ENCODE data around the gene CD72.
A peak's percentile ranks its signal among the peaks of the same experiment; 100 is the strongest.
"Not testable (repeated sequence)": the region's sequence is repeated elsewhere in the genome, so short reads cannot be mapped to it uniquely, and the experiment has no call there.

CD72 gene

DNA sequence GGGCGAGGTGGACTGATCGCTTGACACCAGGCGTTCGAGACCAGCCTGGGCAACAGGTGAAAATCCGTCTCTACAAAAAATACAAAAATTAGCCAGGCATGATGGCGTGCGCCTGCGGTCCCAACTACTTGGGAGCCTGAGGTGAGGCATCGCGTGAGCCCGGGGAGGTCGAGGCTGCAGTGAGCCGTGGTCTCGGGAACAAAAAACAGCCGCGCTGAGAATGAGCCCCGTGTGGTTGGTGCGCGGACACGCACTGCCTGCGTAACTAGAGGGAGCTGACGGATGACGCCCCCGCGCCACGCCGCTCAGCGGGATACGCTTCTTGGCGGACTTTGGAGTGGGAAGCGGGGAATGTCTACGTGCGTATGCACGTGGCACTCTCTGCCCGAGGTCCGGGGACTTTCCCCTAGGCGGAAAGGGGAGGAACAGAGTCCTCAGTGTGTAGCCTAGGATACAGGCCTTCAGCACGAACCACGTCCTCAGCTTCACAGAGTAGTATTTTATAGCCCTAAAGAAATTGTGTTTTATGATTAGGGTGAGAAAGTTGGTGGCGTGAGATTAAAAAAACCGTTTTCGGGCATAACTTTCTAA is 39.4 kb upstream of the CD72 start, which contains the start of gene RMRP:
Gene RMRP, minus strand, starts transcription at position 474 of the 591 bp plus-strand sequence.
- Mint-ChIP-seq H3K4me1 (ENCODE audit: low read depth in 2 of 2) (peaks cover 59 to 60% of the 10 kb centered on the region in 2 donors), H3K9me3 (peaks cover 0 to 2% of the 10 kb centered on the region in 2 donors), H3K27ac (peak within 1 kb of the TSS; percentile 100), H3K27me3 (no peaks in the 10 kb centered on the region), H3K36me3 (ENCODE audit: insufficient read depth) (peaks cover 56% of the 10 kb centered on the region), H3K4me3 (peak within 1 kb of the TSS; percentile 91 to 92)
- ATAC-seq (replicated peaks) (peak; percentile 79), DNase-seq (peak; percentile 78 to 81 (median 81))

DNA sequence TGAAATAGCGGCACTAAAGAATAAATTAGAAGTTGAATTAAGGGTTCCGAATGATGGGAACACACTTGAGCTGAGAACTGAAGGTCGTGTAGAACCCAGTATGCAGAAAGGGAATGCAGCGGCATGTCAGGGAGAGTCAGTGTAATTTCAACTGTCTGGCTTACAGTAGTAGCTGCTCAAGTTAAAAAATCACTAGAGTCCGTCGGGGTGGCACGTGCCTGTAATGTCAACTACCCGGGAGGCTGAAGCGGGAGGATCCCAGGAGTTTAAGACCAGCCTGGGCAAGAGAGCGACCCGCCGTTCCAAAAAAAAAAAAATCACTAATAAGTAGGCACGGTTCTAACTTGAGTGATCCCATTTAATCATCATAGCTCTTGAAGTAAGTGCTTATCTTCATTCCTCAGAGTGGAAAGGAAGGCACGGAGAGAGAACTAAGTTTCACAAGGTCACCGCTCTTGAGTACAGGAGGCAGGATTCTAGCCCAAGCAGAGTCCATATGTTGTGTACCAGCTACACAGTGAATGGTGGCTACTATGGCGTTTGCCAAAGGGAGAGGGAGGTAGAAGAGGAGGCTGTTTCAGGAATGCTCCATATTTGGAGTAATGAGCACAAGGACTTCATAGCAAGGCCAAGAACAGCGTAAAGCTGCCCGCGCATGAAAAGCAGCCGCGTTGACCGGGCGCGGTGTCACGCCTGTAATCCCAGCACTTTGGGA is 38.8 kb upstream of the CD72 start:
- H3K36me3 Mint-ChIP-seq (ENCODE audit: insufficient read depth): peaks cover 55% of the 10 kb centered on the region
- DNase-seq (no peak), ATAC-seq (replicated peaks) (no peak)
- H3K27me3 Mint-ChIP-seq: no peaks in the 10 kb centered on the region
- H3K4me3 Mint-ChIP-seq: peak overlapping the region; percentile 91 to 92
- peaks cover 0 to 2% of the 10 kb centered on the region in 2 donors for H3K9me3 Mint-ChIP-seq
- peak overlapping the region; percentile 100 for H3K27ac Mint-ChIP-seq
- H3K4me1 Mint-ChIP-seq (ENCODE audit: low read depth in 2 of 2): peaks cover 52 to 53% of the 10 kb centered on the region in 2 donors

DNA sequence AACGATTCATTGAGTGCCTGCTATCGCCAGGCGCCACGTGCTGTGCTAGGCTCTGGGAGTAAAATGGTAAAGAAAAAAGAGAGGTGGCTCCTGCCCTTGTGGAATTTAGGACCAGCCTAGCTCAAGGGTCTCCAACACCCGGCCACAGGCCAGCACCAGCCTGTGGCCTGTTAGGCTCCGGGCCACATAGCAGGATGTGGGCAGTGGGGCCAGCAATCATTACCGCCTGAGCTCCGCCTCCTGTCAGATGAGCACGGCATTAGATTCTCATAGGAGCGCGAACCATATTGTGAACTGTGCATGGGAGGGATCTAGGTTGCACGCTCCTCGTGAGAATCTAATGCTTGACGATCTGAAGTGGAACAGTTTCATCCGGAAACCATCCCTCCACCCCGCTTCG is 38.1 kb upstream of the CD72 start:
- Mint-ChIP-seq H3K9me3 (peaks cover 0 to 2% of the 10 kb centered on the region in 2 donors), H3K27ac (peak overlapping the region; percentile 100), H3K4me1 (ENCODE audit: low read depth in 2 of 2) (peaks cover 49 to 50% of the 10 kb centered on the region in 2 donors), H3K27me3 (no peaks in the 10 kb centered on the region), H3K4me3 (peak overlapping the region; percentile 91 to 92), H3K36me3 (ENCODE audit: insufficient read depth) (peaks cover 50% of the 10 kb centered on the region)
- DNase-seq (no peak), ATAC-seq (replicated peaks) (no peak)

DNA sequence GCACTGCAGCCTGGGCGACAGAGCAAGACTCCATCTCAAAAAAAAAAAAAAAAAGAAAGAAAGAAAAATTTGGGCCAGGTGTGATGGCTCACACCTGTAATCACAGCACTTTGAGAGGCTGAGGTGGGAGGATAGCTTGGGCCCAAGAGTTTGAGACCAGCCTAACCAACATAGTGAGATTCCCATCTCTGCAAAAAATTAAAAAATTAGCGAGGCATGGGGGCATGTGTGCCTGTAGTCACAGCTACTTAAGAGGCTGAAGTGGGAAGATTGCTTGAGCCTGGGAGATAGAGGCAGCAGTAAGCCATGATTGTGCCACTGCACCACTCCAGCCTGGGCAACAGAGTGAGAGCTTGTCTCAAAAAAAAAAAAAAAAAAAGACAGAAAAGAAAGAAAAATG is 35.4 kb upstream of the CD72 start:
- no peaks in the 10 kb centered on the region for H3K27me3 Mint-ChIP-seq
- peaks cover 43% of the 10 kb centered on the region in 2 donors for H3K4me1 Mint-ChIP-seq (ENCODE audit: low read depth in 2 of 2)
- DNase-seq (no peak), ATAC-seq (replicated peaks) (no peak)
- H3K27ac Mint-ChIP-seq: peak overlapping the region; percentile 77 to 82
- H3K36me3 Mint-ChIP-seq (ENCODE audit: insufficient read depth): peaks cover 25% of the 10 kb centered on the region
- no peak overlapping the region for H3K4me3 Mint-ChIP-seq
- peaks cover 0 to 2% of the 10 kb centered on the region in 2 donors for H3K9me3 Mint-ChIP-seq

DNA sequence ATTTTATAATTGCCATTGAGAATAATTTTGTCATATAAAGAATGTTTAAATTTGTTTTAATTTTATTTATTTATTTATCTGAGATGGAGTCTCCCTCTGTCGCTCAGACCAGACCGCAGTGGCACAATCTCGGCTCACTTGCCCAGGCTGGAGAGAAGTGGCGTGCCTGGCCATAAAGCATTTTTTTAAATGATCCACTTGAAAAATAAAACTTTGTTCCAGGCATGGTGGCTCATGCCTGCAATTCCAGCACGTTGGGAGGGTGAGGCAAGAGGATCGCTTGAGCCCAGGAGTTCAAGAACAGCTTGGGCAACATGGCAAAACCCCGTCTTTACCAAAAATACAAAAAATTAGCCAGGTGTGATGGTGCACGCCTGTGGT is 34.6 kb upstream of the CD72 start:
- ATAC-seq (replicated peaks): no peak
- DNase-seq: no peak
- Mint-ChIP-seq H3K36me3 (ENCODE audit: insufficient read depth) (peaks cover 23% of the 10 kb centered on the region), H3K4me1 (ENCODE audit: low read depth in 2 of 2) (peaks cover 48% of the 10 kb centered on the region in 2 donors), H3K27ac (peak overlapping the region in 1 of 2 donors; percentile 82), H3K9me3 (peaks cover 0 to under 1% of the 10 kb centered on the region in 2 donors), H3K27me3 (no peaks in the 10 kb centered on the region), H3K4me3 (no peak overlapping the region)

DNA sequence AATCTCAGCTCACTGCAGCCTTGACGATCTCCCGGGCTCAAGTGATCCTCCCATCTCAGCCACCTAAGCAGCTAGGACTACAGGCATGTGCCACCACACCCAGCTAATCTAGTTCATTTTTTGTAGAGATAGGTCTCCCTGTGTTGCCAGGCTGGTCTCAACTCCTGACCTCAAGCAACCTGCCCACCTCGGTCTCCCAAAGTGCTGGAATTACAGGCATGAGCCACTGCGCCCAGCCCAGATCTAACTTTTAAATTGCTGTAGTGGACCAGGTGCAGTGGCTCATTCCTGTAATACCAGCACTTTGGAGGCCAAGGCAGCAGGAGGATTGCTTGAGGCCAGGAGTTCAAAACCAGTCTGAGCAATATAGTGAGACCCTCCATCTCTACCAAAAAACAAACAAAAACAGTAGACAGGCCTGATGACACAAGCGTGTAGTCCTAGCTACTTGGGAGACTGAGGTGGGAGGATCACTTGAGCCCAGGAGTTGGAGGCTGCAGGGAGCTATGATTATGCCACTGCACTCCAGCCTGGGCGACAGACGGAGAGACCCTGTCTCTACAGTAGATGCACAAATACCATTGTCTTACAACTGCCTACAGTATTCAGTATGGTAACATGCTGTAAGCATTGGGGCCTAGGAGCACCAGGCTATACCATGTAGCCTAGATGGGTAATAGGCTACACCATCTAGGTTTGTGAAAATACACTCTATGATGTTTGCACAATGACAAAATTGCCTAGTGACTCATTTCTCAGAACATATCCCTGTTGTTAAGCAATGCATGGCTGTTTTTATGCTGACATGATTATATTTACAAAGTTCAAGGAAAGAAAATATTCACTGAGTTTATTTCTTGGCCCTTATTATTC is 34.0 kb upstream of the CD72 start:
- Mint-ChIP-seq H3K27me3 (no peaks in the 10 kb centered on the region), H3K36me3 (ENCODE audit: insufficient read depth) (peaks cover 23% of the 10 kb centered on the region), H3K9me3 (no peaks in the 10 kb centered on the region), H3K4me1 (ENCODE audit: low read depth in 2 of 2) (peaks cover 48% of the 10 kb centered on the region in 2 donors), H3K4me3 (peak overlapping the region; percentile 91 to 92), H3K27ac (peak overlapping the region; percentile 41 to 91)
- ATAC-seq (replicated peaks): no peak
- no peak for DNase-seq

DNA sequence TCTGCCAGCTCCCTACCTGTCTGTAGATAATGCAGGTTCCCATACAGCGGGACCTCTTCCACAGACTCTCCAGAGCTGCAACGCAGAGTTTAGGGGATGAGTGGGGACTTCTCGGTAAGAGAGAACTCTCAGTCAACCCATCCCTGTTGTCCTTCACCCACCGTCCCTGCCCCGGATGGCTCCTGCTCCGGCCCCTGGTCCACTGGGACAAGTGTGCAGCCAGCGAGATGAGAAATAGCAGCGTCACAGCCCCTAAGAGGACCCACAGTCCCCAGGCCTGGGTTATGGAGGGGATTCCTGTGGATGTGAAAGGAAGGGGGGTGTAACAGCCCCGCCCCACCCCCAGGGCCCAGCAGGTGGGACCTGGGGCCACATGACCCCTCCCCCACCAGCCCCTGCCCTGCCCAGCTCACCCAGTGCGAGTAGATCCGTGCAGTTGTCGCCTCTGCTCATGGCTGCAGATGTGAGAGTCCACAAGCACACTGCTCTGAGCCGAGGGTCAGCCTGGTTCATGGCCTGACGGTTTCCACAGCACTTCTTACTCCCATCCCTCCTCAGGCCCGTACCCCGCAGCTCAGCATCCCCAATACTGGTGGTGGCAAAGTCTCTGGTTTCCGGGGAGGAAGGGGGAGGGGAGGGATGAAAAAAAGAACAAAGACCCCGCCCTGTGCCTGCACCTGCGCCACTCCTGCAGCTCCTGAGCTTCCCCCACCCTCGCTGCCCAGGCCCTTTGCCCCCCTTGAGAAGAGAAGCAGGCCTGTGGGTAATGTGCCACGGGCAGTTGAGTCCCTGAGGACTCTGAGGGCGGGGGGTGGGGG is 32.3 kb upstream of the CD72 start, which contains the start of gene SIT1:
Gene SIT1, minus strand, starts transcription at position 591 of the 818 bp plus-strand sequence. Its CDS starts 78 bp downstream, at position 513.
- Mint-ChIP-seq H3K36me3 (ENCODE audit: insufficient read depth) (peaks cover 28% of the 10 kb centered on the region), H3K4me3 (peak within 1 kb of the TSS; percentile 91 to 92), H3K4me1 (ENCODE audit: low read depth in 2 of 2) (peaks cover 43 to 44% of the 10 kb centered on the region in 2 donors), H3K27me3 (no peaks in the 10 kb centered on the region), H3K27ac (peak within 1 kb of the TSS; percentile 91 to 96), H3K9me3 (no peaks in the 10 kb centered on the region)
- DNase-seq (no peak), ATAC-seq (replicated peaks) (no peak)

DNA sequence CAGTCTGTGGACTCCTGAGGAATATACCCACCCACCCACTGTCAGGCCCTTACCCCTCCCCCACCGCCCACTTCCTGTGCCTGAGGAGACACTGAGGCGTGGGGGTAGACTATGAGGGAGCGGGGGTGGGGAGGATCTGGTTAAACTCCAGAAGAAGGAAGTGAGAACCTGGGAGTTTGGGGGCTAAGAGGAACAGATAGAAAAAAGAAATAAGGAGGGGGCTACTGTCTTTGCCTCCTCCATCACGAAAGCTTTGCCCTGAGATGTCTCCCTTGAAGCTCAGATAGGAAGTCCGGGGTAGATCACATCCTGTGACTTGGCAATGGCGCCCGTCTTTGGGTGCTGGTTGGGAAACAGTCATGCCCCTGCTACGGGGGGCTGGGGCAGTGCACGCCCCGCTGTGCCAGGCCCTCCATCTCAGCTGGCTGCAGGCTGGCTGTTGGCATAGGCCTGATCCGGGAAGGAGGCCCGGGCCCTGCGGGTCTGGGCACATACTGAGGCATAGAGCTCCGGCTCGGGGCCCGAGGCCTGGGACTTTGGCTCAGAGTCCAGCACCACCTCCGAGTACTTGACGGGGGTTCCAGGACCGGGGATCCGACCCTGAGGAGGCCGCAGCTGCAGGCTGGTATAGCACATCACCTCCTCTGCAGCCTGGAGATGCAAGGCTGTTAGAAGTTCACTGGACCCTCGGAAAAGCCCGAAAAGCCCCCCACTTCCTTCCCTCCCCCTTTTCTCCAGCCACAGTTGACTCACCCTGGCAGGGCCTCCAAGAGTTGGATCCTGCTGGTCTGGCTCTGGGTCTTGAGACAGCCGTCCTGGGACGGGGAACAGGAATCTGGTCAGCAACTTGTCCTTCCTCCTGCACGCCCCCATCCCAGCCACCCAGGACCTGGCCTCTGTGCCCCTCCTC is 31.5 kb upstream of the CD72 start:
- Mint-ChIP-seq H3K27ac (peak overlapping the region; percentile 91 to 96), H3K9me3 (no peaks in the 10 kb centered on the region), H3K4me1 (ENCODE audit: low read depth in 2 of 2) (peaks cover 41 to 44% of the 10 kb centered on the region in 2 donors), H3K36me3 (ENCODE audit: insufficient read depth) (peaks cover 29% of the 10 kb centered on the region), H3K27me3 (no peaks in the 10 kb centered on the region), H3K4me3 (peak overlapping the region; percentile 91 to 92)
- DNase-seq: no peak
- ATAC-seq (replicated peaks): peak; percentile 6

DNA sequence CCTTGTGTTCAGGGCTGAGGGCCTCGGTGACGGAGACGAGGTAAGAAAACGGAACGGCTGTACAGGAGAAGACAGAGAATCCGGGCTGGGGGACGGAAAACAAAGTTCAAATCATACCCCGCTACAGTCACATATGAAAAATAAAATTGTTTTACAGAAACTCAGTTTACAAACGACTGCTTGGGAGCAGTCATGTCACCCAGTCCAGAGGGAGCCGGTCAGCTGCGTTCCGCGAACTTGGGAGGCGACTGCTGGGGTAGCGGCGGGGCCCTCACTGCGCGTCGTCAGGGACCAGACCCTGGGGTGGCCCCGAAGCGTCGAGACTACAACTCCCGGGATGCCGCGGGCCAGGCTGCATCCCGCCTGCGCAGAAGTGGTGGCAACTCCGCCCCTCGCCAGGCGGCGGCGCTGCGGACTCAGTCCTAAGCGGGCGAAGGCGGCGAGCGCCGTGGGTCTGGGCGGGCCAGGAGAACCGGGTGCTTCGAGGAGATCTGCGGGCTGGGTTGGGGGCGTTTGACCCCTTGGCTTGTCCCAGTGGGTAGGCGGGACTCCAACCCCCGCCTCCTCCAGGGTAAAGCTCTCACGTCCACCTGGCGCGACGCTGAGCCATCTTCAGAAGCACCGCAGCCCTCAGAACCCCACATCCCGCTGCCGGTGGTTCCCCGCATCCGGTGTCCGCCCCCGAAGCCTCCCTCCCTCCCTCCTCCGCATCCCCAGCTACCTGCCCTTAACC is 28.5 kb upstream of the CD72 start:
- H3K27me3 Mint-ChIP-seq: no peaks in the 10 kb centered on the region
- H3K36me3 Mint-ChIP-seq (ENCODE audit: insufficient read depth): peaks cover 33% of the 10 kb centered on the region
- no peaks in the 10 kb centered on the region for H3K9me3 Mint-ChIP-seq
- H3K27ac Mint-ChIP-seq: peak overlapping the region; percentile 94 to 96
- H3K4me1 Mint-ChIP-seq (ENCODE audit: low read depth in 2 of 2): peaks cover 45 to 50% of the 10 kb centered on the region in 2 donors
- peak overlapping the region; percentile 91 to 92 for H3K4me3 Mint-ChIP-seq
- DNase-seq (peak; percentile 85 to 92 (median 89)), ATAC-seq (replicated peaks) (peak; percentile 82)

DNA sequence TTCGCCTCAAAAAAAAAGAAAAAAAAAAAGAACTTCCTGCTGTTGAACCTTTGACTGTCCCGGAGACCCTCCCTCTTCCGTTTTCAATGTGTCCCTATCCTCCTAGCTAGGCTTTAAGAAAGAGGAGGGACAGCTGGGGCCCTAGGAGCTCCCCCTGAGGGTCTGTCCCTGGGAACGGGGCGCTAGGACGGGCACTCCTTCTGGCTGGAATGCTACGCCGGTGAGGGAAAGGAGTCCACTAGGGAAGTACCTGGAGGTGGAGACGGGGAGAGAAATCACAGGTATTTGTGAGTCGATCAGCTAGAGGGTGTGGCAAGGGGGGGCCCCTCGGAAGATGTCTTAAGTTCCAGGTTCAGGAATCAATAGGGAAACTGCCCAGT is 27.9 kb upstream of the CD72 start:
- DNase-seq (no peak), ATAC-seq (replicated peaks) (no peak)
- peaks cover 41 to 47% of the 10 kb centered on the region in 2 donors for H3K4me1 Mint-ChIP-seq (ENCODE audit: low read depth in 2 of 2)
- H3K36me3 Mint-ChIP-seq (ENCODE audit: insufficient read depth): peaks cover 33% of the 10 kb centered on the region
- peak overlapping the region; percentile 91 to 92 for H3K4me3 Mint-ChIP-seq
- H3K27me3 Mint-ChIP-seq: no peaks in the 10 kb centered on the region
- H3K27ac Mint-ChIP-seq: peak overlapping the region; percentile 94 to 96
- no peaks in the 10 kb centered on the region for H3K9me3 Mint-ChIP-seq

DNA sequence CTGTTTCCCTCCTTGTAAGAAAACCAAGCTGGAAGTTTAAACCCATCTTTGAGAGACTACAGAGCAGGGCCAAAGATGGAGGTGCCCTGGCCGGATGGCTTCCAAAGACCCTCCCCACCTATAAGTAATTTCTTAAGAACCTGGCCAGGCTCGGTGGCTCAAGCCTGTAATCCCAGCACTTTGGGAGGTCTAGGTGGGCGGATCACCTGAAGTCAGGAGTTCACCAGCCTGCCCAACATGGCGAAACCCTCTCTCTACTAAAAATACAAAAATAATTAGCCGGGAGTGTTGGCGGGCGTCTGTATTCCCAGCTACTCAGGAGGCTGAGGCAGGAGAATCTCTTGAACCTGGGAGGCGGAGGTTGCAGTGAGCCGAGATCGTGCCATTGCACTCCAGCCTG is 27.5 kb upstream of the CD72 start:
- H3K27ac Mint-ChIP-seq: peak overlapping the region; percentile 94 to 96
- H3K9me3 Mint-ChIP-seq; DNase-seq; ATAC-seq (replicated peaks); H3K27me3 Mint-ChIP-seq: not testable (repeated sequence)
- H3K36me3 Mint-ChIP-seq (ENCODE audit: insufficient read depth): peaks cover 33% of the 10 kb centered on the region
- H3K4me1 Mint-ChIP-seq (ENCODE audit: low read depth in 2 of 2): peaks cover 40 to 43% of the 10 kb centered on the region in 2 donors
- H3K4me3 Mint-ChIP-seq: peak overlapping the region; percentile 91 to 92
